Gastrocnemius medialis (tissue), 4 donors: ENCODE data around the gene FAM228A.

Source experiments
- CTCF ChIP-seq, 5 experiments: fragments of 450-650 bp in 3 of 5; fragments of 200-600 bp in 2 of 5; sonication (generic) in 2 of 5; IDR thresholded peaks in 4 of 5; conservative IDR thresholded peaks in 1 of 5; 1 replicate in 4 of 5; 2 replicates in 1 of 5; pipeline ENCODE4 v1.5.1; 2016 to 2019; ENCODE audit warnings: antibody characterized with exemption in 5 of 5, mild to moderate bottlenecking in 3 of 5, moderate library complexity in 3 of 5
- POLR2A ChIP-seq, 2 donors: fragments of 450-650 bp; IDR thresholded peaks; one replicate each; pipeline ENCODE4 v1.6.1; 2017; ENCODE audit warnings: antibody characterized with exemption in 2 of 2, mild to moderate bottlenecking in 2 of 2, moderate library complexity in 2 of 2

- TF ChIP-seq CTCF (IDR thresholded peaks at IDR 0.05 in 4 of 5, conservative IDR thresholded peaks at IDR 0.05 in 1 of 5) (no peak), POLR2A (IDR thresholded peaks at IDR 0.05) (no peak)
Observed at GRCh38 chr2:24189551-24189950, 14.7 kb downstream of the FAM228A start.
